HG02973 (cell line): ENCODE data around the gene CCNC.
A peak's percentile ranks its signal among the peaks of the same experiment; 100 is the strongest.

Experiments
- ATAC-seq: cut with Tn5 transposase; IDR thresholded peaks from one replicate; pipeline ENCODE4 v1.9.1; 2021; ENCODE audit warnings: moderate library complexity; ENCODE audit not compliant: unreplicated experiment

CCNC gene

GRCh38 chr6:99550046-99550748 lies 18.3 kb downstream of the CCNC start:
- ATAC-seq: no peak

DNA sequence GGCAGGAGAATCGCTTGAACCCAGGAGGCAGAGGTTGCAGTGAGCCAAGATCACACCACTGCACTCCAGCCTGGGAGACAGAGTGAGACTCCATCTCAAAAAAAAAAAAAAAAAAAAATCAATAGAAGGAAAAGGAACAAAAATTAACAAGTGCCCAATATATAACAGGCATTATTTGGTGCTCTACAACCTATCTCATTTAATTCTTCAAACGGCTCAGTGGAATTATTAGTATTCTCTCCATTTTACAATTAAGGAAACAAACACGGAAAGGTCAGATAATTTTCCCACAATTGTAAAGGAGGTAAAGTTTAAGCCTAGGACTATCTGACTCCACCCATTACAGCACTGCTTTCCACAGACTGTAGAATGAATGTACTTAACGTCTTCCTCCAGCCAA lies 19.8 kb downstream of the CCNC start:
- no peak for ATAC-seq

GRCh38 chr6:99547526-99547925 lies 20.9 kb downstream of the CCNC start:
- no peak for ATAC-seq

- no peak for ATAC-seq
These were observed 23.0 kb downstream of the CCNC start for GRCh38 chr6:99545442-99545841.

- no peak for ATAC-seq
These were observed 24.5 kb downstream of the CCNC start for GRCh38 chr6:99543968-99544367.

DNA sequence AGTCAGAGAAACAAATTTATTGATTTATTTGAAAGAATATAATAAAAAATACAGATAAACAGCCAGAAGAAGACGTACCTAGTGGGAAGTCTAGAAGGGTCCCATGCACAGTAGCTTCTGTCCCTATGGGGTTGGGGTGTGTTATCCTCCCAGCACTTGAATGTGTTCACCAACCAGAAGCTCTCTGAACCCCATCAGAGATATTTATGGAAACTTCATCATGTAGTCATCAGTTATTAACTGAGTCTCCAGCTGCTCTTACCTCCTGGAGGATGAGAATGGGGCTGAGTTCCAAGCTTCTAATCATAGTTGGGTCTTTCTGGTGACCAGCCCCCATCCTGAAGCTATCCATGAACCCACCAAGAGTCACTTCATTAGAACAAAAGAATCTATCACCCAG lies 37.8 kb downstream of the CCNC start:
- no peak for ATAC-seq

DNA sequence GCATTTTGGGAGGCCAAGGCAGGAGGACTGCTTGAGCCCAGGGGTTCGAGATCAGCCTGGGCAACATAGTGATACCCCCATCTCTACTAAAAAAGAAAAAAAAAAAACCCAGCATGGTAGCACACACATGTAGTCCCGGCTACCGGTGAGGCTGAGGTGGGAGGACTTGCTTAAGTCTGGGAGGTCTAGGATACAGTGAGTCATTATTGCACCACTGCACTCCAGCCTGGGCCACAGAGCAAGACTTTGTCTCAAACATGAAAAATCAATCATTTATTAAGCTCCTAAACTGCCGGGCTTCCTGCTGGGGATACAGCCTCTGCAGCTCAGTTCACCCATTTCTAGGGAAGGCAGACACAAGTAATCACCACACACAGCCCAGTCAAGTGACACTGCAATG lies 45.9 kb downstream of the CCNC start:
- ATAC-seq: no peak

DNA sequence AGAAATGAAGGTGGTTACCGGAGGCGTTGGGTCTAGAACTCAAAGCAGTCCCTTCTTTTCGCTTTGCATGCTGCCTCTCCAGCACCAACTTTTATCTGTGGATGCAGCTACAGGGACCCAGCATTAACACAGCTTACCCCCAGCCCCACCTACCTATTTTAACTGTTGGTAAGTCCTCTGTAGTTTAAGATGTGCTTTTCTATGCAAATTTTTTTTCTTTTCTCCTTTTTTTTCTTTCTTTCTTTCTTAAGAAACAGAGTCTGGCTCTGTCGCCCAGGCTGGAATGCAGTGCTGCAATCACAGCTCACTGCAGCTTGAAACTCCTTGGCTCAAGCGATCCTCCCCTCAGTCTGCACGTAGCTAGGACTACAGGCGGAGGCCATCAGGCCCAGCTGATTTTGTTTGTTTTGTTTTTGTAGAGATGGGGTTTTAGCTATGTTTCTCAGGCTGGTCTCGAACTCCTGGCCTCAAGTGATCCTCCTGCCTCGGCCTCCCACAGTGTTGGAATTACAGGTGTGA lies 46.8 kb downstream of the CCNC start:
- peak; percentile 22 for ATAC-seq

- ATAC-seq: peak; percentile 97
These were observed 47.4 kb downstream of the CCNC start for GRCh38 chr6:99520855-99521632.

- ATAC-seq: no peak
These were observed 49.0 kb downstream of the CCNC start for GRCh38 chr6:99519446-99519845.

- no peak for ATAC-seq
These were observed 54.4 kb downstream of the CCNC start for GRCh38 chr6:99514089-99514488.

DNA sequence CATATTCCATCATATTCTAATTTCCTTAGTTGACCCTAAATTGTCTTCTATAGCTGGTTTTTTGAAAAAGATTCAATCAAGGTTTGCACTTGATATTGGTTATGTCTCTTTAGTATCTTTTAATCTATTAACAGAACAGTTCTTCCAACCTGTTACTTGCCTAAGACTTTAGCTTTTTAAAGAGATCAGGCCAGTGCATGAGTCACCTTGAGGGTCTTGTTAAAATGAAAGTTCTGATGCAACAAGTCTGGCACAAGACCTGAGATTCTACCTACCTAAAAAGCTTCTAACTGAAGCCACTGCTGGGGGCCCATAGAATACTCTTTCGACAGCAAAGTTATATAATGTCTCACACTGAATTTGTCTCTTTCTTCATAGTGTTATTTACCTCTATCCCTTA lies 56.4 kb downstream of the CCNC start:
- ATAC-seq: no peak

DNA sequence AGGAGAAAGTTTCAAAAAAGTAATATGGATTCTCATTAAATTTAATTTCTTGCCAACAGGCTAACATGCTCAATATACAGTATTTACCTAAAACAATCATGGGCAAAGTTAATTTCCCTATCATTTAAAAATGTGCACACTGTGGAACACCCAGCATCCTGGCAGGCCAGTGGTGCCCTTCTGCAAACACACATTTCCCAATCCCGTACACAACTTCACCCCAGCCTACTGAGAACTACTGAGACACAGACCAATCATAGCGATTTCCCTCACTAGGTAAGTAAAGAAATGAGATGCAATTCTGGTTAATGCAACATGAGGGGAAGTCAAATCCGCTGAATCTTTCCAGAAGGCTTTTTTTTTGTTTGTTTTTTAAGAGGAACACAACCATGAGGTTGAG lies 60.8 kb downstream of the CCNC start:
- no peak for ATAC-seq

- ATAC-seq: no peak
These were observed 66.7 kb downstream of the CCNC start for GRCh38 chr6:99501762-99502161.

DNA sequence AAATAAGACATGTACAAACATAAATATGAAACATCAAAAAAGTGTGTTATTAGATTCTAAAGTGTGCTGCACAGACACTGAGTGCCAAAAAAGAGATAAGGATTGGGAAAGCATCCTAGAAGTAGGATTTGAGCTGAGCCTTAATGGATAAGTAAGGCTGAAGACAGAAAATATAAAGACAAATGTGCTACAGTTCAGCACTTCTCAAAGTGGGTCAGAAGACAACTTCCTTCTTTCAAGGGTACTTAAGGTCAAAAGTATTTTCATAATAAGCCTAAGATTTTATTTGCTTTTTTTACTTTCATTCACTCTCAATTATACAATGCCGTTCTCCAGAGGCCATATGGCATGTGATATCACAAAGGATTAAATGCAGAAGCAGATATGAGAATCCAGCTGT lies 70.0 kb downstream of the CCNC start:
- ATAC-seq: no peak

DNA sequence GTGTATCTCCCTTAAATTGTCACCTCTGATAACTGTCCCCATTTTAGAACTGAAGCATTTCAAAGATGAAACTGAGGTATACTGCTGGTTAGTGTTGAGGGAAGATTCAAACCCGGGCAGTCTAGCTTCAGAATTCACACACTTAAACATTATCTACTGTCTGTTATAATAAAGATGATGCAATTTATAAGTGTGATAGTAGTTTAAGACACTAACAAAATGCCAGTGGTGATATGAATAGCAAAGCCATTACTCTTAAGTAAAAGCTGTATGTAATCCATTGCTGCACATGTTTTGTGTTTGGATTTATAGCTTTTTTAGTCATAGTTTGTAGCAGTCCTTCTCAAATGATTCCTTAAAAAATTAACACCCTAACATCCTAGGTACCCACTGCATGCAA lies 73.0 kb downstream of the CCNC start:
- ATAC-seq: no peak
